Measurements from ENCODE around the gene RBBP8.

DNA sequence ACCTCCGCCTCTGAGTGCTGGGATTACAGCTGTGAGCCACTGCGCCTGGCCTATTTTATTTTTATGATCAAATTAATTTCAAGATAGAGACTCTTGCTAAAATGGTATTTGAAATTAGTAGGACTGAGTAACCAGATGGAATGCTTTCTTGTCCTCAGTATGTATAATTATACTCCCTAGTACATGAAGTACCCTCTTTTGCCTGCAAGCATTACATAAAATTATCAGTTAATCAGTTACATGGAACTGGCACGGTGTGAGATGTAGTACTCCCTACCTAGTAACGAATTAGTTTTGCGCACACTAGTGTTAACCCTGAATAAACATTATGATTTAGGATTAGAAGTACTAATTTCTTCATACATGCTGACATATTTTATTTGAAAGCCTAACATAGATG lies 41.6 kb downstream of the RBBP8 start:
- TF ChIP-seq GATA2 (IDR thresholded peaks at IDR 0.05; ENCODE audit: low read depth, low read length) (no peak), GATA3 (IDR thresholded peaks at IDR 0.05; ENCODE audit: low read depth, low read length) (no peak)

Measured in SH-SY5Y (cell line).